Esophagus (tissue), 2 donors: ENCODE results near the gene CSNK1G1. TPM values are rescaled to one million over a fixed set of nuclear protein-coding genes. Genes with fewer than 3 reads are reported as not detected.
"Not testable (repeated sequence)": the region's sequence is repeated elsewhere in the genome, so short reads cannot be mapped to it uniquely, and the experiment has no call there.

Source experiments
- H3K27ac ChIP-seq, 2 donors: one replicate each; pipeline ENCODE4 v1.5.1; 2013; ENCODE audit warnings: low read depth in 2 of 2, mild to moderate bottlenecking in 2 of 2, inconsistent platforms in 1 of 2, low read length in 1 of 2, moderate library complexity in 1 of 2
- H3K27me3 ChIP-seq, 2 donors: one replicate each; pipeline ENCODE4 v1.6.1; 2013; ENCODE audit warnings: low read length in 2 of 2, control low read depth in 1 of 2, mild to moderate bottlenecking in 1 of 2; ENCODE audit not compliant: insufficient read depth in 2 of 2, control insufficient read depth in 1 of 2
- H3K36me3 ChIP-seq, 2 donors: one replicate each; pipeline ENCODE4 v1.6.1; 2013; ENCODE audit warnings: low read length in 1 of 2; ENCODE audit not compliant: control insufficient read depth in 2 of 2, insufficient read depth in 2 of 2
- H3K4me1 ChIP-seq, 2 donors: one replicate each; pipeline ENCODE4 v1.6.1; 2013; ENCODE audit warnings: low read length in 1 of 2; ENCODE audit not compliant: control insufficient read depth in 2 of 2, insufficient read depth in 2 of 2
- H3K4me3 ChIP-seq, 2 donors: one replicate each; pipeline ENCODE4 v1.5.1; 2013; ENCODE audit warnings: low read length in 2 of 2, mild to moderate bottlenecking in 2 of 2, low read depth in 1 of 2, moderate library complexity in 1 of 2
- H3K9me3 ChIP-seq, 2 donors: one replicate each; pipeline ENCODE4 v1.6.1; 2013; ENCODE audit warnings: mild to moderate bottlenecking in 2 of 2, low read depth in 1 of 2, low read length in 1 of 2, moderate library complexity in 1 of 2; ENCODE audit not compliant: control insufficient read depth in 2 of 2, insufficient read depth in 1 of 2
- WGBS, 2 donors: extraction: QIAGEN DNeasy Blood & Tissue Kit; methylation state at CpG; one replicate each; pipeline ENCODE4 v1.1.7; 2013; 5-methylcytosine and 5-hydroxymethylcytosine counted together
- polyA plus RNA-seq, 2 donors: library from polyadenylated mRNA; stranded (reverse); fragments of 200-250 nt; gene quantifications; one replicate each; pipeline ENCODE4 v1.2.3, GENCODE V29; 2013
- donor health status: healthy with polysubstance abuse.
- donor health status: Bipolar disorder and iron deficiency.

The CSNK1G1 gene
- polyA plus RNA-seq, 2 donors, result 3.8 to 4.6 TPM

GRCh38 chr15:64221911-64222310, 134.1 kb downstream of the CSNK1G1 start:
- not testable (repeated sequence) for H3K9me3 ChIP-seq, H3K27me3 ChIP-seq, H3K4me3 ChIP-seq, H3K36me3 ChIP-seq, H3K27ac ChIP-seq, H3K4me1 ChIP-seq
- 94 to 95% methylated on average over 1 of the region's 1 CpG for WGBS, 2 donors

- not testable (repeated sequence) for H3K27me3 ChIP-seq, H3K9me3 ChIP-seq, H3K4me1 ChIP-seq, H3K36me3 ChIP-seq, H3K4me3 ChIP-seq, H3K27ac ChIP-seq
- 88 to 98% methylated on average over 5 of the region's 5 CpGs for WGBS, 2 donors
These were observed 138.6 kb downstream of the CSNK1G1 start for GRCh38 chr15:64217429-64217750.

GRCh38 chr15:64216730-64217428, 139.1 kb downstream of the CSNK1G1 start:
- no peaks in the 10 kb centered on the region for H3K36me3 ChIP-seq
- 65 to 76% methylated on average over 2 of the region's 2 CpGs for WGBS, 2 donors
- H3K27me3 ChIP-seq, result no peaks in the 10 kb centered on the region
- H3K4me1 ChIP-seq, result no peaks in the 10 kb centered on the region
- no peak overlapping the region for H3K4me3 ChIP-seq
- no peaks in the 10 kb centered on the region for H3K9me3 ChIP-seq
- H3K27ac ChIP-seq, result no peak overlapping the region

GRCh38 chr15:64216196-64216595, 139.8 kb downstream of the CSNK1G1 start:
- Histone ChIP-seq H3K4me1 (no peaks in the 10 kb centered on the region), H3K9me3 (no peaks in the 10 kb centered on the region), H3K27me3 (no peaks in the 10 kb centered on the region), H3K36me3 (no peaks in the 10 kb centered on the region), H3K27ac (no peak overlapping the region), H3K4me3 (no peak overlapping the region)
- WGBS, 2 donors, result 75 to 88% methylated on average over 3 of the region's 3 CpGs

- Histone ChIP-seq H3K9me3 (no peaks in the 10 kb centered on the region), H3K36me3 (peaks cover 0 to 3% of the 10 kb centered on the region in 2 donors), H3K27me3 (no peaks in the 10 kb centered on the region), H3K27ac (no peak overlapping the region), H3K4me3 (no peak overlapping the region), H3K4me1 (no peaks in the 10 kb centered on the region)
- WGBS, 2 donors, result 81 to 88% methylated on average over 3 of the region's 3 CpGs
These were observed 142.3 kb downstream of the CSNK1G1 start for GRCh38 chr15:64213646-64214045.

GRCh38 chr15:64211696-64212095, 144.3 kb downstream of the CSNK1G1 start:
- 93% methylated on average over 2 of the region's 2 CpGs for WGBS, 2 donors
- Histone ChIP-seq H3K36me3 (peaks cover 0 to 3% of the 10 kb centered on the region in 2 donors), H3K4me1 (no peaks in the 10 kb centered on the region), H3K27ac (no peak overlapping the region), H3K9me3 (no peaks in the 10 kb centered on the region), H3K27me3 (no peaks in the 10 kb centered on the region), H3K4me3 (no peak overlapping the region)

GRCh38 chr15:64210371-64210770, 145.6 kb downstream of the CSNK1G1 start:
- Histone ChIP-seq H3K9me3 (no peaks in the 10 kb centered on the region), H3K27me3 (no peaks in the 10 kb centered on the region), H3K4me3 (no peak overlapping the region), H3K36me3 (peaks cover 0 to 3% of the 10 kb centered on the region in 2 donors), H3K27ac (no peak overlapping the region), H3K4me1 (no peaks in the 10 kb centered on the region)
- 71 to 74% methylated on average over 2 of the region's 2 CpGs for WGBS, 2 donors

GRCh38 chr15:64209680-64210334, 146.2 kb downstream of the CSNK1G1 start:
- Histone ChIP-seq H3K27me3 (no peaks in the 10 kb centered on the region), H3K9me3 (no peaks in the 10 kb centered on the region), H3K36me3 (peaks cover 0 to 3% of the 10 kb centered on the region in 2 donors), H3K4me3 (no peak overlapping the region), H3K27ac (no peak overlapping the region), H3K4me1 (no peaks in the 10 kb centered on the region)
- WGBS, 2 donors, result 43 to 49% methylated on average over 3 of the region's 3 CpGs

- Histone ChIP-seq H3K9me3 (no peaks in the 10 kb centered on the region), H3K4me3 (no peak overlapping the region), H3K27ac (no peak overlapping the region), H3K27me3 (no peaks in the 10 kb centered on the region), H3K36me3 (peaks cover 0 to 11% of the 10 kb centered on the region in 2 donors), H3K4me1 (no peaks in the 10 kb centered on the region)
These were observed 150.8 kb downstream of the CSNK1G1 start for GRCh38 chr15:64205202-64205601.

- Histone ChIP-seq H3K4me1 (no peaks in the 10 kb centered on the region), H3K27me3 (no peaks in the 10 kb centered on the region), H3K36me3 (peaks cover 0 to 6% of the 10 kb centered on the region in 2 donors), H3K4me3 (no peak overlapping the region), H3K27ac (no peak overlapping the region), H3K9me3 (no peaks in the 10 kb centered on the region)
- WGBS, 2 donors, result 72 to 82% methylated on average over 1 of the region's 1 CpG
These were observed 158.5 kb downstream of the CSNK1G1 start for GRCh38 chr15:64197425-64197824.
